SK-N-SH (cell line): ENCODE measurements around the gene RPS6KA2. TPM values are rescaled to one million over a fixed set of nuclear protein-coding genes. Genes with fewer than 3 reads are reported as not detected.
A peak's percentile ranks its signal among the peaks of the same experiment; 100 is the strongest.

Experiments used
- CTCF ChIA-PET: fragments of 300-600, 350-600 bp; formaldehyde crosslinking; extraction: SDS; loops from one replicate; lab custom pipeline; 2021; lab: Yijun Ruan, JAX
- POLR2A ChIA-PET: fragments of 350-600 bp; sonication (Branson Sonifier 250); formaldehyde crosslinking; extraction: SDS; loops from one replicate; lab custom pipeline; 2020; ENCODE audit warnings: antibody characterized with exemption, inconsistent platforms; lab: Yijun Ruan, JAX
- DNase-seq: peaks from one replicate; pipeline ENCODE4 v3.0.0; 2012
- H2AFZ ChIP-seq: fragments of 200-600 bp; sonication (generic); 2 replicates; pipeline ENCODE4 v1.8.1; 2016; ENCODE audit warnings: antibody characterized with exemption, mild to moderate bottlenecking, low read depth
- H3F3A ChIP-seq: fragments of 200-600 bp; sonication (generic); replicated peaks from 2 replicates; pipeline ENCODE3; 2016; ENCODE audit warnings: antibody characterized with exemption, mild to moderate bottlenecking; ENCODE audit not compliant: insufficient read depth
- H3K27ac ChIP-seq, 2 experiments: fragments of 200-500 bp in 1 of 2; fragments of 200-600 bp in 1 of 2; sonication (Bioruptor generic) in 1 of 2; sonication (generic), shearing (Covaris generic) in 1 of 2; 2 replicates each; pipeline versions ENCODE4 v1.5.1 to v1.6.1; 2014 to 2016; ENCODE audit warnings: low read depth in 2 of 2, inconsistent platforms in 1 of 2, low read length in 1 of 2, mild to moderate bottlenecking in 1 of 2, mixed read lengths in 1 of 2
- H3K27me3 ChIP-seq: fragments of 200-600 bp; sonication (generic), shearing (Covaris generic); 2 replicates; pipeline ENCODE4 v1.6.1; 2016; ENCODE audit warnings: mixed run types; ENCODE audit not compliant: insufficient read depth
- H3K36me3 ChIP-seq, 2 experiments: fragments of 200-500 bp in 1 of 2; fragments of 200-600 bp in 1 of 2; sonication (Bioruptor generic) in 1 of 2; sonication (generic) in 1 of 2; replicated peaks in 1 of 2; 2 replicates each; pipeline versions ENCODE3 to v1.5.1; 2014 to 2016; ENCODE audit warnings: low read length in 1 of 2, mild to moderate bottlenecking in 1 of 2; ENCODE audit not compliant: insufficient read depth in 2 of 2, control insufficient read depth in 1 of 2
- H3K4me1 ChIP-seq, 2 experiments: fragments of 200-500 bp in 1 of 2; fragments of 200-600 bp in 1 of 2; sonication (Bioruptor generic) in 1 of 2; sonication (generic), shearing (Covaris generic) in 1 of 2; 2 replicates each; pipeline versions ENCODE4 v1.5.1 to v1.6.1; 2014 to 2016; ENCODE audit warnings: low read depth in 1 of 2, low read length in 1 of 2, mixed run types in 1 of 2; ENCODE audit not compliant: insufficient read depth in 2 of 2, control insufficient read depth in 1 of 2
- H3K4me2 ChIP-seq: fragments of 200-600 bp; sonication (generic), shearing (Covaris generic); 2 replicates; pipeline ENCODE4 v1.6.1; 2017; ENCODE audit warnings: mixed run types
- H3K4me3 ChIP-seq, 2 experiments: fragments of 200-500 bp in 1 of 2; fragments of 200-600 bp in 1 of 2; sonication (Bioruptor generic) in 1 of 2; sonication (generic), shearing (Covaris generic) in 1 of 2; 2 replicates each; pipeline versions ENCODE4 v1.5.1 to v1.8.1; 2014 to 2016; ENCODE audit warnings: low read depth in 2 of 2, inconsistent platforms in 1 of 2, low read length in 1 of 2, mild to moderate bottlenecking in 1 of 2, mixed read lengths in 1 of 2, moderate library complexity in 1 of 2
- H3K79me2 ChIP-seq: fragments of 200-600 bp; sonication (generic); 2 replicates; pipeline ENCODE4 v1.8.1; 2017; ENCODE audit warnings: mild to moderate bottlenecking; ENCODE audit not compliant: insufficient read depth
- H3K9ac ChIP-seq: fragments of 200-600 bp; sonication (generic); 2 replicates; pipeline ENCODE4 v1.6.1; 2017; ENCODE audit warnings: mixed run types
- H3K9me2 ChIP-seq: fragments of 200-600 bp; sonication (generic); 2 replicates; pipeline ENCODE4 v1.6.1; 2017; ENCODE audit warnings: mixed run types
- H3K9me3 ChIP-seq: fragments of 200-600 bp; sonication (generic); 2 replicates; pipeline ENCODE4 v1.6.1; 2017; ENCODE audit warnings: mixed run types, mild to moderate bottlenecking, moderate library complexity
- H4K20me1 ChIP-seq: fragments of 200-600 bp; sonication (generic); 2 replicates; pipeline ENCODE4 v1.6.1; 2017; ENCODE audit warnings: mild to moderate bottlenecking, mixed run types; ENCODE audit not compliant: insufficient read depth
- EP300 ChIP-seq, 2 experiments: IDR thresholded peaks; 2 replicates each; pipeline versions ENCODE4 v1.4.0 to v1.6.1; 2012; ENCODE audit warnings: borderline replicate concordance in 1 of 2, low read depth in 1 of 2, low read length in 1 of 2
- EZH2phosphoT487 ChIP-seq: fragments of 200-600 bp; sonication (generic); IDR thresholded peaks from 2 replicates; pipeline ENCODE4 v1.6.1; 2017; ENCODE audit warnings: low read depth, mixed run types, mild to moderate bottlenecking, antibody characterized with exemption, moderate library complexity, borderline replicate concordance
- FOXM1 ChIP-seq: IDR thresholded peaks from 2 replicates; pipeline ENCODE4 v1.4.0; 2012; ENCODE audit warnings: low read depth, mild to moderate bottlenecking
- GATA2 ChIP-seq: sonication (generic); formaldehyde crosslinking; IDR thresholded peaks from 2 replicates; pipeline ENCODE4 v1.5.0; 2020; ENCODE audit warnings: mild to moderate bottlenecking, missing genetic modification reagents
- JUND ChIP-seq: IDR thresholded peaks from 2 replicates; pipeline ENCODE4 v1.4.0; 2012
- MXI1 ChIP-seq: IDR thresholded peaks from 2 replicates; pipeline ENCODE4 v1.6.1; 2012; ENCODE audit warnings: mild to moderate bottlenecking, low read depth, low read length, improper control_type of control experiment
- NRF1 ChIP-seq: IDR thresholded peaks from 2 replicates; pipeline ENCODE4 v1.6.1; 2012; ENCODE audit warnings: low read depth, mild to moderate bottlenecking, low read length
- RFX5 ChIP-seq: IDR thresholded peaks from 2 replicates; pipeline ENCODE4 v1.6.1; 2012; ENCODE audit warnings: mild to moderate bottlenecking, improper control_type of control experiment, low read length
- RXRA ChIP-seq: IDR thresholded peaks from 2 replicates; pipeline ENCODE4 v1.4.0; 2012; ENCODE audit warnings: low read depth, mild to moderate bottlenecking, borderline replicate concordance
- SIN3A ChIP-seq: IDR thresholded peaks from 2 replicates; pipeline ENCODE4 v1.6.1; 2012; ENCODE audit warnings: low read depth, mild to moderate bottlenecking, low read length, moderate library complexity, borderline replicate concordance
- TCF12 ChIP-seq: IDR thresholded peaks from 2 replicates; pipeline ENCODE4 v1.4.0; 2012
- TEAD4 ChIP-seq: IDR thresholded peaks from 2 replicates; pipeline ENCODE4 v1.4.0; 2012; ENCODE audit warnings: mild to moderate bottlenecking, borderline replicate concordance; ENCODE audit not compliant: insufficient read depth
- YY1 ChIP-seq: IDR thresholded peaks from 2 replicates; pipeline ENCODE4 v1.4.0; 2012; ENCODE audit warnings: low read depth, mild to moderate bottlenecking
- WGBS: methylation state at CpG from one replicate; pipeline ENCODE4 v1.1.6; 2017; ENCODE audit warnings: low lambda C conversion rate; 5-methylcytosine and 5-hydroxymethylcytosine counted together
- polyA plus RNA-seq, 3 experiments: library from polyadenylated mRNA; depleted of rRNA; stranded (reverse); fragments of >200 nt; gene quantifications; 2 replicates each; pipeline ENCODE4 v1.2.3, GENCODE V29; 2012
- TF ChIP-seq, protein P1 (sequence below): IDR thresholded peaks from 2 replicates; pipeline ENCODE4; 2012
- TF ChIP-seq, protein P2 (sequence below): IDR thresholded peaks from 2 replicates; pipeline ENCODE4 v1.4.0; 2012; ENCODE audit warnings: low read depth, borderline replicate concordance
- TF ChIP-seq, protein P3 (sequence below): fragments of 150-350 bp; IDR thresholded peaks from 2 replicates; pipeline ENCODE4 v1.6.1; 2016; ENCODE audit warnings: mild to moderate bottlenecking, low read depth, low read length
- TF ChIP-seq, protein P4 (sequence below): IDR thresholded peaks from 2 replicates; pipeline ENCODE4 v1.4.0; 2012; ENCODE audit warnings: low read depth, borderline replicate concordance
- TF ChIP-seq, protein P5 (sequence below): IDR thresholded peaks from 2 replicates; pipeline ENCODE4 v1.4.0; 2012; ENCODE audit warnings: low read depth

Gene RPS6KA2
- polyA plus RNA-seq, 1 of the 3 experiments (the other 2 are of a cell fraction): 59.5 TPM

DNA sequence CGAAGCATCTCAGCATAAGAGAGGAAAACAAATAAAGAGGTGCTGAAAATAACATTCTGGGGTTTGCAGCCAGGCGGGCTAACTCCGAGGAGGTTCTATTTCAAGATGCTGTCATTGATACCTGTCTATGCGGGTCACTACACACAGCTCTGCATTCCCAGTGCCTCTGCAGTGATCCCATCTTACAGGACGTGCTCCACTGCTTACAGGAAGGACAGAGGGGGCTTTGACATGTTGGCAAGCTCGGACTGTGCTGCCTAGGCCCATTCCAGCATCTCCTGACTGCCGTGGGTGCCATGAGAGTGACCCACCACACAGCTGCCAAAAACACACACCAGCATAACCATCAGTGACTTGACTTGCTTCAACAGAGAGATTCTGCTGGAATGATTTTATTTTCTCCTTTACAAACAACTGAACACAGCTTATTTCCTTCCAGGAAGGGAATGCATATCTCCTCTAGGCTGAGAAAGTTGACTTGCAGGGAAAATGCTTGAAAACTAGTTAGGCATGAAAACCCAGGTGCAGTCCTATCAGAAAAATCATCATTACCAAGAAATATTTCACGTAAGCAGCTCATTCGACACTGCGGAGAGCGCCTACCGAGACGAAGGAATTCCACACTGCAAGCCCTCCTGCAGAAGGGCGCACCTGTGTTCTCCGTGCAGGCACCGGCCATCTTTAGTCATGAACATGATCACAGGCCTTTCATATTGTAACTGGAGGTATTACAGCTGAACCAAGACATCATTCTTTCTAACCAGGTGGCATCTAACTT is 103.1 kb downstream of the RPS6KA2 start:
- 94% methylated on average over 12 of the region's 16 CpGs for WGBS
- CTCF ChIA-PET: interaction anchor here (0.7 kb wide), 1 partner anchor 15 kb away, joined by 3 read pairs; no protein-coding TSS in a partner anchor
- DNase-seq: no peak

DNA sequence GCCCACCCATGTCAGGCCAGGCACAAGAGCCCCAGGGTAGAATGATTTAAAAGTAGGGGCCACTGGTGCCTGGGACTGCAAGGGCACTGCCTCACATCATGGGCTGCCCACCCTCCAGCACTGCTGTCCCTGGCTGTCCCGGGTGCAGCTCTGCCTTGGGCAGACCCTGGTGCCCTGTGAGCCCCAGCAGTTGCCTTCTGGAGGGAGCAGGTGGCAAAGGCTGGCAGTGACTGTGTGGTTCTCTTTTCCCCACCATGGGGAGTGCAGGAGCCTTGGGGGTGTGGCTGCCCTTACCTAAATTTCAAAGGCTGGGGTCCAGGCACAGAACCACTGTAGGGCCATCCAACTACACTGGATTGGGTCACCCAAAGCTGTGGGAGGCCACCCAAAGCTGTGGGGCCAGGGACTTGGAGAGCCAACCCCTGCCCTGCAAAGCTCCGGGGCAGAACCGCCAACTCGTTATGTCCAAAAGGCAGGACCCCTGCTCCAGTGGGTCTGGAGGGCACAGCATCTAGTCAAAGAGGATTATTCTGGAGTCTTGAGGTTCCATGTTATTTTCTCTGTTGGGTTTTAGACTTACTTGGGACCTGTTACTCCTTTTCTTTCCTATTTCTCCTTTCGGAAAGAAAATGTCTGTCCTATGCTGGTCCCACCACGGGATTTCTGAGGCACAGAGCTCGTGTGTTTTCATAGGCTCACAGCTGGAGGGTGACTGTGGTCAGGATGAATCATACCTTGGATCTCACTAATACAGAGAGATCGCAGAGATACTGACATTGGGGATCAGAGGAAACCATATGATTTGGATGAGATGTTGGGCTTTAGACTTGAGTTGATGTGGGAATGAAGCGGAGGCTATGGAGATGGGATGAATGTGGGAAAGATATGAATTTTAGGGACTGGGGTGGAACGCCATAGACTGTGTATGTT is 105.9 kb downstream of the RPS6KA2 start:
- no peak for DNase-seq
- H3F3A ChIP-seq: no peaks in the 10 kb centered on the region
- H3K4me2 ChIP-seq: no peak overlapping the region
- H3K4me1 ChIP-seq: peaks cover 0 to 5% of the 10 kb centered on the region in 2 experiments; a peak in 2 of 4 replicates
- no peaks in the 10 kb centered on the region for H3K9me3 ChIP-seq
- peaks cover 40 to 68% of the 10 kb centered on the region in 2 experiments for H3K36me3 ChIP-seq
- no peak overlapping the region for H3K27ac ChIP-seq
- H3K9ac ChIP-seq: no peak overlapping the region
- POLR2A ChIA-PET: no interaction called here
- H4K20me1 ChIP-seq: no peaks in the 10 kb centered on the region
- H3K27me3 ChIP-seq: no peaks in the 10 kb centered on the region
- CTCF ChIA-PET: no interaction called here
- no peak overlapping the region for H3K4me3 ChIP-seq
- no peaks in the 10 kb centered on the region for H3K9me2 ChIP-seq
- WGBS: 70% methylated on average over 8 of the region's 10 CpGs
- H2AFZ ChIP-seq: no peak overlapping the region
- no peaks in the 10 kb centered on the region; the same call in 1 of the 2 replicates for H3K79me2 ChIP-seq
- TF ChIP-seq, protein P1, sequence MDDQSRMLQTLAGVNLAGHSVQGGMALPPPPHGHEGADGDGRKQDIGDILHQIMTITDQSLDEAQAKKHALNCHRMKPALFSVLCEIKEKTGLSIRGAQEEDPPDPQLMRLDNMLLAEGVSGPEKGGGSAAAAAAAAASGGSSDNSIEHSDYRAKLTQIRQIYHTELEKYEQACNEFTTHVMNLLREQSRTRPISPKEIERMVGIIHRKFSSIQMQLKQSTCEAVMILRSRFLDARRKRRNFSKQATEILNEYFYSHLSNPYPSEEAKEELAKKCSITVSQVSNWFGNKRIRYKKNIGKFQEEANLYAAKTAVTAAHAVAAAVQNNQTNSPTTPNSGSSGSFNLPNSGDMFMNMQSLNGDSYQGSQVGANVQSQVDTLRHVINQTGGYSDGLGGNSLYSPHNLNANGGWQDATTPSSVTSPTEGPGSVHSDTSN: 0 out of 2 replicates have a peak, but pooled peaks have one; percentile 6
- TF ChIP-seq YY1 (no peak), RXRA (no peak), FOXM1 (no peak), TCF12 (0 out of 2 replicates have a peak, but pooled peaks have one; percentile 26), NRF1 (no peak), EZH2phosphoT487 (no peak), JUND (peak; percentile 16; the same call in 1 of the 2 replicates), GATA2 (CRISPR knock-in tag) (no peak), TEAD4 (no peak), EP300 (IDR thresholded peaks at IDR 0.05; ENCODE audit: borderline replicate concordance in 1 of 2, low read depth in 1 of 2, low read length in 1 of 2) (no peak)
- TF ChIP-seq, protein P2, sequence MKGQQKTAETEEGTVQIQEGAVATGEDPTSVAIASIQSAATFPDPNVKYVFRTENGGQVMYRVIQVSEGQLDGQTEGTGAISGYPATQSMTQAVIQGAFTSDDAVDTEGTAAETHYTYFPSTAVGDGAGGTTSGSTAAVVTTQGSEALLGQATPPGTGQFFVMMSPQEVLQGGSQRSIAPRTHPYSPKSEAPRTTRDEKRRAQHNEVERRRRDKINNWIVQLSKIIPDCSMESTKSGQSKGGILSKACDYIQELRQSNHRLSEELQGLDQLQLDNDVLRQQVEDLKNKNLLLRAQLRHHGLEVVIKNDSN: no peak

More for the DNA sequence above, 103.1 kb downstream of the RPS6KA2 start:
- Histone ChIP-seq H3K27me3 (no peaks in the 10 kb centered on the region), H3K9ac (no peak overlapping the region), H3K4me3 (no peak overlapping the region), H3K9me2 (no peaks in the 10 kb centered on the region)
- TF ChIP-seq RFX5 (no peak), GATA2 (CRISPR knock-in tag) (no peak), MXI1 (no peak), SIN3A (no peak), FOXM1 (no peak), EP300 (IDR thresholded peaks at IDR 0.05; ENCODE audit: borderline replicate concordance in 1 of 2, low read depth in 1 of 2, low read length in 1 of 2) (no peak)
- TF ChIP-seq, protein P3, sequence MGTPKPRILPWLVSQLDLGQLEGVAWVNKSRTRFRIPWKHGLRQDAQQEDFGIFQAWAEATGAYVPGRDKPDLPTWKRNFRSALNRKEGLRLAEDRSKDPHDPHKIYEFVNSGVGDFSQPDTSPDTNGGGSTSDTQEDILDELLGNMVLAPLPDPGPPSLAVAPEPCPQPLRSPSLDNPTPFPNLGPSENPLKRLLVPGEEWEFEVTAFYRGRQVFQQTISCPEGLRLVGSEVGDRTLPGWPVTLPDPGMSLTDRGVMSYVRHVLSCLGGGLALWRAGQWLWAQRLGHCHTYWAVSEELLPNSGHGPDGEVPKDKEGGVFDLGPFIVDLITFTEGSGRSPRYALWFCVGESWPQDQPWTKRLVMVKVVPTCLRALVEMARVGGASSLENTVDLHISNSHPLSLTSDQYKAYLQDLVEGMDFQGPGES: no peak
- TF ChIP-seq, protein P4, sequence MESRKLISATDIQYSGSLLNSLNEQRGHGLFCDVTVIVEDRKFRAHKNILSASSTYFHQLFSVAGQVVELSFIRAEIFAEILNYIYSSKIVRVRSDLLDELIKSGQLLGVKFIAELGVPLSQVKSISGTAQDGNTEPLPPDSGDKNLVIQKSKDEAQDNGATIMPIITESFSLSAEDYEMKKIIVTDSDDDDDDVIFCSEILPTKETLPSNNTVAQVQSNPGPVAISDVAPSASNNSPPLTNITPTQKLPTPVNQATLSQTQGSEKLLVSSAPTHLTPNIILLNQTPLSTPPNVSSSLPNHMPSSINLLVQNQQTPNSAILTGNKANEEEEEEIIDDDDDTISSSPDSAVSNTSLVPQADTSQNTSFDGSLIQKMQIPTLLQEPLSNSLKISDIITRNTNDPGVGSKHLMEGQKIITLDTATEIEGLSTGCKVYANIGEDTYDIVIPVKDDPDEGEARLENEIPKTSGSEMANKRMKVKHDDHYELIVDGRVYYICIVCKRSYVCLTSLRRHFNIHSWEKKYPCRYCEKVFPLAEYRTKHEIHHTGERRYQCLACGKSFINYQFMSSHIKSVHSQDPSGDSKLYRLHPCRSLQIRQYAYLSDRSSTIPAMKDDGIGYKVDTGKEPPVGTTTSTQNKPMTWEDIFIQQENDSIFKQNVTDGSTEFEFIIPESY: no peak
- TF ChIP-seq, protein P5, sequence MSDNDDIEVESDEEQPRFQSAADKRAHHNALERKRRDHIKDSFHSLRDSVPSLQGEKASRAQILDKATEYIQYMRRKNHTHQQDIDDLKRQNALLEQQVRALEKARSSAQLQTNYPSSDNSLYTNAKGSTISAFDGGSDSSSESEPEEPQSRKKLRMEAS: no peak
- TF ChIP-seq, all 33 proteins: peak for 0
- POLR2A ChIA-PET: no interaction called here
- no peaks in the 10 kb centered on the region for H3K9me3 ChIP-seq
- no peak overlapping the region for H2AFZ ChIP-seq
- no peaks in the 10 kb centered on the region; a peak in 1 of 4 replicates for H3K4me1 ChIP-seq
- no peak overlapping the region; a peak in 1 of 4 replicates for H3K27ac ChIP-seq
- H3F3A ChIP-seq: no peaks in the 10 kb centered on the region
- peaks cover 28 to 70% of the 10 kb centered on the region in 2 experiments for H3K36me3 ChIP-seq
- no peak overlapping the region for H3K4me2 ChIP-seq
- no peaks in the 10 kb centered on the region for H3K79me2 ChIP-seq
- no peaks in the 10 kb centered on the region for H4K20me1 ChIP-seq
